Activated CD8-positive, alpha-beta memory T cell treated with anti-CD3 and anti-CD28 coated beads, Interleukin-2, amount 10 ng/mL, durations not matched to agents 7 days and 5 days (primary cell): ENCODE results near the gene ATRNL1. TPM values are rescaled to one million over a fixed set of nuclear protein-coding genes. Genes with fewer than 3 reads are reported as not detected.

ENCODE experiments used
- ATAC-seq: fragments of 150-1000 bp; cut with Tn5 transposase; one replicate; pipeline ENCODE4 v1.10.0; 2021; ENCODE audit warnings: moderate library complexity
- CTCF ChIA-PET: fragments of 350-600 bp; sonication (Branson Sonifier 250); formaldehyde crosslinking; loops from one replicate; lab custom pipeline; 2021; ENCODE audit warnings: antibody characterized with exemption; lab: Charles Lee
- DNase-seq: peaks from one replicate; pipeline ENCODE4 v3.0.0-alpha.2; 2020
- H3K27ac Mint-ChIP-seq: one replicate; pipeline ENCODE4 v1.8.0; 2021; ENCODE audit warnings: mild to moderate bottlenecking, mixed read lengths
- H3K27me3 Mint-ChIP-seq: one replicate; pipeline ENCODE4 v1.8.0; 2021; ENCODE audit warnings: mixed read lengths
- H3K36me3 Mint-ChIP-seq: one replicate; pipeline ENCODE4 v1.8.0; 2021; ENCODE audit warnings: mild to moderate bottlenecking, mixed read lengths
- H3K4me1 Mint-ChIP-seq: one replicate; pipeline ENCODE4 v1.8.0; 2021; ENCODE audit warnings: mixed read lengths
- H3K4me3 Mint-ChIP-seq: one replicate; pipeline ENCODE4 v1.8.0; 2021; ENCODE audit warnings: mild to moderate bottlenecking, moderate library complexity, mixed read lengths
- H3K9me3 Mint-ChIP-seq: one replicate; pipeline ENCODE4 v1.8.0; 2022; ENCODE audit warnings: low read depth, mixed read lengths
- total RNA-seq, 2 experiments: library from RNA; stranded (reverse); gene quantifications; one replicate each; pipeline ENCODE4 v1.2.3, GENCODE V29; 2021

ATRNL1 gene
- total RNA-seq, 2 experiments from 2014 or later: 0.35 to 0.87 TPM

- Mint-ChIP-seq H3K9me3 (peaks cover 3% of the 10 kb centered on the region), H3K36me3 (no peaks in the 10 kb centered on the region), H3K4me1 (no peaks in the 10 kb centered on the region), H3K27ac (no peak overlapping the region), H3K27me3 (no peaks in the 10 kb centered on the region), H3K4me3 (no peak overlapping the region)
- CTCF ChIA-PET: no interaction called here
- DNase-seq (no peak), ATAC-seq (no peak)
Measured at GRCh38 chr10:115845921-115846320, 752.8 kb downstream of the ATRNL1 start.

GRCh38 chr10:115846528-115846927 lies 753.4 kb downstream of the ATRNL1 start:
- no peaks in the 10 kb centered on the region for H3K36me3 Mint-ChIP-seq
- H3K27me3 Mint-ChIP-seq: no peaks in the 10 kb centered on the region
- no peaks in the 10 kb centered on the region for H3K4me1 Mint-ChIP-seq
- peaks cover 3% of the 10 kb centered on the region for H3K9me3 Mint-ChIP-seq
- DNase-seq (no peak), ATAC-seq (no peak)
- no peak overlapping the region for H3K4me3 Mint-ChIP-seq
- no peak overlapping the region for H3K27ac Mint-ChIP-seq
- CTCF ChIA-PET: no interaction called here

- CTCF ChIA-PET: no interaction called here
- no peak overlapping the region for H3K27ac Mint-ChIP-seq
- ATAC-seq: no peak
- H3K27me3 Mint-ChIP-seq: no peaks in the 10 kb centered on the region
- H3K36me3 Mint-ChIP-seq: no peaks in the 10 kb centered on the region
- H3K9me3 Mint-ChIP-seq: peaks cover 3% of the 10 kb centered on the region
- no peak for DNase-seq
- H3K4me3 Mint-ChIP-seq: no peak overlapping the region
- H3K4me1 Mint-ChIP-seq: no peaks in the 10 kb centered on the region
Measured at GRCh38 chr10:115849197-115849596, 756.0 kb downstream of the ATRNL1 start.

DNA sequence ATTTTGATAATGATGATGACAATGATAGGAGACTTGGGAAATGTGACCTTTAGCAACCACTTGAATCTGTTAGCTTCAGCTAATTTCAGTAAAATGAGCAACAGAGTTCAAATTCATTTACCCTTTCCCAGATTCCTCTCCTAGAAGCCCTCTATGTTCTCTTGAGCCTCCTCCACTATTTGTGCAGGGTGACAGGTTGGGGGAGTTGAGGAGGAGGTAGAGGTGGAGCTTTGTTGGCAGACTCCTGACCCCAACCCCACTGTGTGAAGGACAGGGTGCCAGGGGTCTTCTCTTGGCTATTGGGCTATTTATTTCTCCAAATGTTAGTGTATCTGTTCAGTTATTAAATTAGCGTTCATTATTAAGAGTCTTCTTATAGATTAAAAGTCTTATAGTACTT lies 757.5 kb downstream of the ATRNL1 start:
- H3K27me3 Mint-ChIP-seq: no peaks in the 10 kb centered on the region
- CTCF ChIA-PET: no interaction called here
- ATAC-seq (no peak), DNase-seq (no peak)
- H3K4me1 Mint-ChIP-seq: no peaks in the 10 kb centered on the region
- H3K9me3 Mint-ChIP-seq: peaks cover 3% of the 10 kb centered on the region
- H3K27ac Mint-ChIP-seq: no peak overlapping the region
- H3K4me3 Mint-ChIP-seq: no peak overlapping the region
- no peaks in the 10 kb centered on the region for H3K36me3 Mint-ChIP-seq

DNA sequence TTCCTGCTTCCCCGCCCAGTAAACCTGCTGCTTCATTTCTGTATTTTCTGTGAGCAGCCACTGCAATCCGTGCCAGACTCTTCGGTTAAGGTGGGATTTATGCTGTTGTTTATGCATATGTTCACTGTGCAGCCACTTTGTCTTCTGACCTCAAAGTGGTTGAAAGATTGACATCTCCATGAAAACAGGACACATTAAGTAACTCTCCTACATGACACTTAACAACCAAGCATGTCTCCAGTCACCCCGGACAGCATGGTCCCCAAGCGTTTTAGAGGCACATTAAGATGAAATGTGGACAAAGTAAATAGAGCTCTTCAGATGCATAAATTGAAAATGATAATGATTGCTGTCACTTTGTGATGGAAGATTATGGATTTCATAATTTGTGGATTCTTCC lies 758.5 kb downstream of the ATRNL1 start:
- ATAC-seq (no peak), DNase-seq (no peak)
- no peaks in the 10 kb centered on the region for H3K36me3 Mint-ChIP-seq
- H3K27ac Mint-ChIP-seq: no peak overlapping the region
- no peaks in the 10 kb centered on the region for H3K27me3 Mint-ChIP-seq
- peaks cover 3% of the 10 kb centered on the region for H3K9me3 Mint-ChIP-seq
- no peak overlapping the region for H3K4me3 Mint-ChIP-seq
- H3K4me1 Mint-ChIP-seq: no peaks in the 10 kb centered on the region
- CTCF ChIA-PET: no interaction called here

GRCh38 chr10:115854740-115855435 lies 761.7 kb downstream of the ATRNL1 start:
- H3K4me3 Mint-ChIP-seq: no peak overlapping the region
- H3K4me1 Mint-ChIP-seq: no peaks in the 10 kb centered on the region
- H3K36me3 Mint-ChIP-seq: no peaks in the 10 kb centered on the region
- DNase-seq (no peak), ATAC-seq (no peak)
- CTCF ChIA-PET: no interaction called here
- peaks cover 3% of the 10 kb centered on the region for H3K9me3 Mint-ChIP-seq
- H3K27ac Mint-ChIP-seq: no peak overlapping the region
- H3K27me3 Mint-ChIP-seq: no peaks in the 10 kb centered on the region

GRCh38 chr10:115856580-115856979 lies 763.4 kb downstream of the ATRNL1 start:
- ATAC-seq: no peak
- Mint-ChIP-seq H3K27me3 (no peaks in the 10 kb centered on the region), H3K36me3 (no peaks in the 10 kb centered on the region), H3K4me1 (no peaks in the 10 kb centered on the region), H3K9me3 (peaks cover 3% of the 10 kb centered on the region), H3K4me3 (no peak overlapping the region), H3K27ac (no peak overlapping the region)
- DNase-seq: no peak
- CTCF ChIA-PET: no interaction called here

- no peaks in the 10 kb centered on the region for H3K9me3 Mint-ChIP-seq
- H3K4me1 Mint-ChIP-seq: no peaks in the 10 kb centered on the region
- no peak overlapping the region for H3K4me3 Mint-ChIP-seq
- H3K36me3 Mint-ChIP-seq: no peaks in the 10 kb centered on the region
- ATAC-seq (no peak), DNase-seq (no peak)
- no peaks in the 10 kb centered on the region for H3K27me3 Mint-ChIP-seq
- CTCF ChIA-PET: no interaction called here
- no peak overlapping the region for H3K27ac Mint-ChIP-seq
Measured at GRCh38 chr10:115857856-115858255, 764.7 kb downstream of the ATRNL1 start.

DNA sequence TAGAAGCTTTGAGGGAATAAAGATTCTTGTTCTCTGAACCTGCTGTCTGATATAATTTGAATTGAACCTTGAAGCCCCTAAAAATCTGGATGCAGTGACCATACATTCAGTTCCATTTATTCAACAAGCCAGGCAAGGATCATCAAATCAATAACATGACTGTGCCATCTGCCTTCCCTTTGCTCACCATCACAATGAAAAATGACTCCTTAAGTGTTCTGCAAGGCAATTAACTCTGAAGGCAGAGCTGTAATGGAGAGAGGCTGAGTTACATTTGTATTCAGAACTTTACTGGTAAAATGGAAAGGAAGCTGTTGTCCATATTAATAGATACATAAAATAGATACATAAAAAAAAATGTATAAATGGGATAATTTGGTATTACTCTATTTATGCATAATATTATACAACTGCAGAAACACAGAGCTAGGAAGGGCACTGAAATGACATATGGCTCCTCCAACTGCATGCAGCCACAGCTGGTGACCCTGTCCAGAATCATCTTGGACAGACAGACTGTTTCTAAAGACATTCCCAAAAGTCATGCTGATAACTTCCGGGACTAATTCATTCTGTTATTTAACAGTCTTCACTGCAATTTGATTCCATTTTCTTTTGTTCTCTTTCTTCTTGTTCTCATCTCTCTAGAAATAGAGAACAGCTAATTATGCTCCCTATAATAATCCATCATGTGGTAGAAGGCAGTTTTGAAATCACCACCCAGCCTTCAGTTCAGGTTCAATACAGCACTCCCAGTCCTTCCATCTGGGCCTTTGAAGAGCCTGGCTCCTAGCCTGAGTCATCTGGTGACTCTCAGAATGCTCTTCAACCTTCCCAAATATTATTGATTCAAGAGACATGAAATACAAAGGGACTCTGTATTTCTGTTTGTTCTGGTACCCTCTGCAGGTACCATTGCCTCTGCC lies 767.3 kb downstream of the ATRNL1 start:
- Mint-ChIP-seq H3K27ac (no peak overlapping the region), H3K4me1 (no peaks in the 10 kb centered on the region), H3K4me3 (no peak overlapping the region), H3K9me3 (peaks cover 2% of the 10 kb centered on the region), H3K36me3 (no peaks in the 10 kb centered on the region), H3K27me3 (no peaks in the 10 kb centered on the region)
- DNase-seq: no peak
- CTCF ChIA-PET: no interaction called here
- no peak for ATAC-seq

DNA sequence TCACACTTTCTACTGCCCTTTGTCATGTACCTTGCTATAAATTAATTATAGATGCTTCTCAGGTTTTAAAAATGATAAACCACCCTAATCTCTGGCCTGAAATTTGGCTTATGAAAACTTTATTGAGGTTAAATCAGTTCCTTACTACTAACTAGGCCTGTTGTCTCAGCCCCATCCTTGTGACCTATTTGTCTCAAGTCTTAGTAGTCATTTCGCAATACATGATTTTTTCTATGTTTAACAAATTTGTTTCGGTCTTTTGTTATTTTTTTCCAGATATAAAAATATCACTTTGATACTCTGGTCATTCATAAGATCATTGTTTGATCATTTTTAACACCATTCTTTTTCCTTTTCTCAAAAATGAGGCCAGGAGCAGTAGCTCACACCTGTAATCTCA lies 768.3 kb downstream of the ATRNL1 start:
- H3K4me3 Mint-ChIP-seq: no peak overlapping the region
- CTCF ChIA-PET: no interaction called here
- no peaks in the 10 kb centered on the region for H3K4me1 Mint-ChIP-seq
- no peaks in the 10 kb centered on the region for H3K27me3 Mint-ChIP-seq
- peaks cover 2% of the 10 kb centered on the region for H3K9me3 Mint-ChIP-seq
- H3K27ac Mint-ChIP-seq: no peak overlapping the region
- ATAC-seq (no peak), DNase-seq (no peak)
- no peaks in the 10 kb centered on the region for H3K36me3 Mint-ChIP-seq

DNA sequence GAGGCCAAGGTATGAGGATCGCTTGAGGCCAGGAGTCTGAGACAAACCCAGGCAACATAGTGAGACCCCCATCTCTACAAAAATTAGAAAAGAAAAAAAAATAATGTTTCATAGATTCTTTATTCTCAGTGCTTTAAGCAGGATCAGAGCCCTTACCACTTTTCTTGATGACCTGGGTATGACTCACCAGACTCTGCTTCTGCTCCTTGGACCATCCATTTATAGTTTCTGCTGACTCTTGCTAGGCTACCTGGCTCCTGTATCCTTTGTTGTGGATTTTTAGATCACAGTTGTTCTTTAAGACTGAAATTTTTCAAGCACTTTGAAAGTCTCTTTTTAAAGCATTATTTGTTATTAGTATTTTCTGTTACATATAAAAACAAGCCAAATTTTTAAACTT lies 768.7 kb downstream of the ATRNL1 start:
- H3K36me3 Mint-ChIP-seq: no peaks in the 10 kb centered on the region
- no peaks in the 10 kb centered on the region for H3K27me3 Mint-ChIP-seq
- no peak overlapping the region for H3K4me3 Mint-ChIP-seq
- CTCF ChIA-PET: no interaction called here
- DNase-seq: no peak
- H3K9me3 Mint-ChIP-seq: peaks cover 2% of the 10 kb centered on the region
- ATAC-seq: no peak
- H3K27ac Mint-ChIP-seq: no peak overlapping the region
- H3K4me1 Mint-ChIP-seq: no peaks in the 10 kb centered on the region

DNA sequence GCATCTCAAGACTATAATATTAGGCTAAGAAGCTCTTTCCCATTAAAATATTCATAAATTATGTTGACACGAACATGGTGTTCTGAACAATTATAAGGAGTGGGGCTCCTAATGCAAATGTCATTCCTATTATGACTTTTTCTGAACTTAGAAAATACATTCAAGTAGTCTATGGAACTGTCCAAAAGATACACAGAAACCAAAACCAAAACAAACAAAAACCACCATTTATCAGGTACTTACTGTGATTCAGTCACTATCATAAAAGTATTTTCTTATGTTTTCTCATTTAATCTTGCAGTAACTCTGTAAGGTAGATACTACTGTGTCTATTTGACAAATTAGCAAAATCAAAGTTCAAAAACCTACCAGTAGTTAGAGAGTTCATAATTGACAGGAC lies 773.0 kb downstream of the ATRNL1 start:
- no peak for DNase-seq
- Mint-ChIP-seq H3K4me3 (no peak overlapping the region), H3K27me3 (no peaks in the 10 kb centered on the region), H3K36me3 (no peaks in the 10 kb centered on the region), H3K27ac (no peak overlapping the region), H3K9me3 (peaks cover 3% of the 10 kb centered on the region), H3K4me1 (no peaks in the 10 kb centered on the region)
- no peak for ATAC-seq
- CTCF ChIA-PET: no interaction called here

DNA sequence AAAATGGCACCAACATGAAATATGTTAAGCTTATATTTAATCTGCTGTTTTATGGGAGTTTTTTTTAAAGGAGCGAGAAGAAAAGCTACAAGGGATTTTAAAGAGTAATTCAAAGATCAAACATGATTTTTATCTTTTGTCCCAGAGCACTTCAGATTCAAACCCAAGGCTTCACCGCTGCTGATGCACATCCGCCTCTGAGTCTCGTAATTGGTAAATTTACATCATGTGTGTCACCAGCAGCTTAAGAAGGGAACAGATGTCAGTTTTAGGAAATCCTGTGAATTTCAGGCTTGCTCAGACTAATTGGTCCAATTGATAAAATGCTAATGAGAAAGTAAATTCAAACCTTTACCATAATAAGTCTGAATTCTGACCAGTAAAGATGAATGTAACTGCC lies 773.5 kb downstream of the ATRNL1 start:
- no peak for ATAC-seq
- CTCF ChIA-PET: no interaction called here
- H3K36me3 Mint-ChIP-seq: no peaks in the 10 kb centered on the region
- no peak overlapping the region for H3K27ac Mint-ChIP-seq
- H3K4me3 Mint-ChIP-seq: no peak overlapping the region
- no peaks in the 10 kb centered on the region for H3K27me3 Mint-ChIP-seq
- no peak for DNase-seq
- H3K9me3 Mint-ChIP-seq: peaks cover 3% of the 10 kb centered on the region
- H3K4me1 Mint-ChIP-seq: no peaks in the 10 kb centered on the region

GRCh38 chr10:115867305-115867704 lies 774.1 kb downstream of the ATRNL1 start:
- Mint-ChIP-seq H3K27me3 (no peaks in the 10 kb centered on the region), H3K4me1 (no peaks in the 10 kb centered on the region), H3K9me3 (peaks cover 3% of the 10 kb centered on the region), H3K4me3 (no peak overlapping the region), H3K27ac (no peak overlapping the region), H3K36me3 (no peaks in the 10 kb centered on the region)
- ATAC-seq (no peak), DNase-seq (no peak)
- CTCF ChIA-PET: no interaction called here
